ENCODE results near the gene MKNK2. TPM values are rescaled to one million over a fixed set of nuclear protein-coding genes. Genes with fewer than 3 reads are reported as not detected.

The MKNK2 gene
- total and polyA plus RNA-seq, 10 of the 15 experiments (the other 5 are each of a cell fraction or from before 2014, with no cell fraction given) = 9.6 to 365 (median 69.9) TPM

DNA sequence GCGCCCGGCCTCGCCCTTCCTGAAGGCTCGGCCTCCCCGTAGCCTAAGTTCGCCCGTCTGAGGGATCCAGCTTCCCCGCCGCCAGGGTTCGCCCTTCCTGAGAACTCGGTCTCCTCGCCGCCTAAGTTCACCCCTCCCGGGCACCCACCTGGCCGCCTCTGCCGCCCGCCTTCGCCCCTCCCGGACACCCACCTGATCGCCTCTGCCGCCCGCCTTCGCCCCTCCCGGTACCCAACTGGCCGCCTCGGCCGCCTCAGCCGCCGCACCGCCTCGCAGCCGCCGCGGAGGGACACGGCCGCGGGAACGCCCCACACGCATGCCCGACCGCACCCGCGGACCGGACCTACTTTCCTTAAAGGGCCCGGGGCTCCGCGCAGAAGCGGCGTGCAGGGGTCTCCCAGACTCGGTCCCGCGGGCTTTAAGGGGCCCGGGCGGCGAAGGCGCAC lies 45.0 kb upstream of the MKNK2 start, which contains the start of gene MOB3A (continued):
- TF ChIP-seq TBL1XR1 (IDR thresholded peaks at IDR 0.05; ENCODE audit: low read depth, low read length) (peak; percentile 56; the same call in 1 of the 2 replicates), YBX1 (IDR thresholded peaks at IDR 0.05) (no peak), BCL11A (IDR thresholded peaks at IDR 0.05; ENCODE audit: low read depth, low read length) (no peak), TCF7 (IDR thresholded peaks at IDR 0.05; ENCODE audit: borderline replicate concordance) (no peak), ZNF217 (IDR thresholded peaks at IDR 0.05) (peak; percentile 91), RB1 (IDR thresholded peaks at IDR 0.05; ENCODE audit: borderline replicate concordance) (peak; percentile 97), NR2C2 (IDR thresholded peaks at IDR 0.05; ENCODE audit: borderline replicate concordance, control insufficient read depth, insufficient read length, low read depth) (no peak), BACH1 (IDR thresholded peaks at IDR 0.05; ENCODE audit: borderline replicate concordance) (peak; percentile 82; the same call in 1 of the 2 replicates), CBX5 (IDR thresholded peaks at IDR 0.05; ENCODE audit: low read depth) (0 out of 2 replicates have a peak, but pooled peaks have one; percentile 48), SRF (IDR thresholded peaks at IDR 0.05; ENCODE audit: low read depth in 2 of 2, low read length in 2 of 2) (no peak), MEF2B (IDR thresholded peaks at IDR 0.05; ENCODE audit: partially characterized antibody, poor library complexity, severe bottlenecking) (peak; percentile 76), BHLHE40 (IDR thresholded peaks at IDR 0.05; ENCODE audit: borderline replicate concordance in 1 of 2, low read depth in 2 of 2, low read length in 1 of 2) (peak; percentile 94 to 98), ATF7 (IDR thresholded peaks at IDR 0.05; ENCODE audit: low read depth) (no peak; the same call in 1 of the 2 replicates), JUNB (IDR thresholded peaks at IDR 0.05) (no peak), ZSCAN29 (IDR thresholded peaks at IDR 0.05) (0 out of 2 replicates have a peak, but pooled peaks have one; percentile 51), NFYB (IDR thresholded peaks at IDR 0.05; ENCODE audit: insufficient read depth, low read depth, low read length) (no peak), SMC3 (IDR thresholded peaks at IDR 0.05; ENCODE audit: borderline replicate concordance, low read length) (0 out of 2 replicates have a peak, but pooled peaks have one; percentile 3), MXI1 (IDR thresholded peaks at IDR 0.05; ENCODE audit: low read depth, low read length) (peak; percentile 83; the same call in 1 of the 2 replicates), CBX3 (IDR thresholded peaks at IDR 0.05; ENCODE audit: borderline replicate concordance, low read depth) (no peak), FOXK2 (IDR thresholded peaks at IDR 0.05) (no peak), CREB1 (IDR thresholded peaks at IDR 0.05; ENCODE audit: low read depth) (peak; percentile 69; the same call in 1 of the 2 replicates)
- TF ChIP-seq, protein P1, sequence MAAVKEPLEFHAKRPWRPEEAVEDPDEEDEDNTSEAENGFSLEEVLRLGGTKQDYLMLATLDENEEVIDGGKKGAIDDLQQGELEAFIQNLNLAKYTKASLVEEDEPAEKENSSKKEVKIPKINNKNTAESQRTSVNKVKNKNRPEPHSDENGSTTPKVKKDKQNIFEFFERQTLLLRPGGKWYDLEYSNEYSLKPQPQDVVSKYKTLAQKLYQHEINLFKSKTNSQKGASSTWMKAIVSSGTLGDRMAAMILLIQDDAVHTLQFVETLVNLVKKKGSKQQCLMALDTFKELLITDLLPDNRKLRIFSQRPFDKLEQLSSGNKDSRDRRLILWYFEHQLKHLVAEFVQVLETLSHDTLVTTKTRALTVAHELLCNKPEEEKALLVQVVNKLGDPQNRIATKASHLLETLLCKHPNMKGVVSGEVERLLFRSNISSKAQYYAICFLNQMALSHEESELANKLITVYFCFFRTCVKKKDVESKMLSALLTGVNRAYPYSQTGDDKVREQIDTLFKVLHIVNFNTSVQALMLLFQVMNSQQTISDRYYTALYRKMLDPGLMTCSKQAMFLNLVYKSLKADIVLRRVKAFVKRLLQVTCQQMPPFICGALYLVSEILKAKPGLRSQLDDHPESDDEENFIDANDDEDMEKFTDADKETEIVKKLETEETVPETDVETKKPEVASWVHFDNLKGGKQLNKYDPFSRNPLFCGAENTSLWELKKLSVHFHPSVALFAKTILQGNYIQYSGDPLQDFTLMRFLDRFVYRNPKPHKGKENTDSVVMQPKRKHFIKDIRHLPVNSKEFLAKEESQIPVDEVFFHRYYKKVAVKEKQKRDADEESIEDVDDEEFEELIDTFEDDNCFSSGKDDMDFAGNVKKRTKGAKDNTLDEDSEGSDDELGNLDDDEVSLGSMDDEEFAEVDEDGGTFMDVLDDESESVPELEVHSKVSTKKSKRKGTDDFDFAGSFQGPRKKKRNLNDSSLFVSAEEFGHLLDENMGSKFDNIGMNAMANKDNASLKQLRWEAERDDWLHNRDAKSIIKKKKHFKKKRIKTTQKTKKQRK (IDR thresholded peaks at IDR 0.05; ENCODE audit: low read depth, low read length) = no peak
- TF ChIP-seq, protein P2, sequence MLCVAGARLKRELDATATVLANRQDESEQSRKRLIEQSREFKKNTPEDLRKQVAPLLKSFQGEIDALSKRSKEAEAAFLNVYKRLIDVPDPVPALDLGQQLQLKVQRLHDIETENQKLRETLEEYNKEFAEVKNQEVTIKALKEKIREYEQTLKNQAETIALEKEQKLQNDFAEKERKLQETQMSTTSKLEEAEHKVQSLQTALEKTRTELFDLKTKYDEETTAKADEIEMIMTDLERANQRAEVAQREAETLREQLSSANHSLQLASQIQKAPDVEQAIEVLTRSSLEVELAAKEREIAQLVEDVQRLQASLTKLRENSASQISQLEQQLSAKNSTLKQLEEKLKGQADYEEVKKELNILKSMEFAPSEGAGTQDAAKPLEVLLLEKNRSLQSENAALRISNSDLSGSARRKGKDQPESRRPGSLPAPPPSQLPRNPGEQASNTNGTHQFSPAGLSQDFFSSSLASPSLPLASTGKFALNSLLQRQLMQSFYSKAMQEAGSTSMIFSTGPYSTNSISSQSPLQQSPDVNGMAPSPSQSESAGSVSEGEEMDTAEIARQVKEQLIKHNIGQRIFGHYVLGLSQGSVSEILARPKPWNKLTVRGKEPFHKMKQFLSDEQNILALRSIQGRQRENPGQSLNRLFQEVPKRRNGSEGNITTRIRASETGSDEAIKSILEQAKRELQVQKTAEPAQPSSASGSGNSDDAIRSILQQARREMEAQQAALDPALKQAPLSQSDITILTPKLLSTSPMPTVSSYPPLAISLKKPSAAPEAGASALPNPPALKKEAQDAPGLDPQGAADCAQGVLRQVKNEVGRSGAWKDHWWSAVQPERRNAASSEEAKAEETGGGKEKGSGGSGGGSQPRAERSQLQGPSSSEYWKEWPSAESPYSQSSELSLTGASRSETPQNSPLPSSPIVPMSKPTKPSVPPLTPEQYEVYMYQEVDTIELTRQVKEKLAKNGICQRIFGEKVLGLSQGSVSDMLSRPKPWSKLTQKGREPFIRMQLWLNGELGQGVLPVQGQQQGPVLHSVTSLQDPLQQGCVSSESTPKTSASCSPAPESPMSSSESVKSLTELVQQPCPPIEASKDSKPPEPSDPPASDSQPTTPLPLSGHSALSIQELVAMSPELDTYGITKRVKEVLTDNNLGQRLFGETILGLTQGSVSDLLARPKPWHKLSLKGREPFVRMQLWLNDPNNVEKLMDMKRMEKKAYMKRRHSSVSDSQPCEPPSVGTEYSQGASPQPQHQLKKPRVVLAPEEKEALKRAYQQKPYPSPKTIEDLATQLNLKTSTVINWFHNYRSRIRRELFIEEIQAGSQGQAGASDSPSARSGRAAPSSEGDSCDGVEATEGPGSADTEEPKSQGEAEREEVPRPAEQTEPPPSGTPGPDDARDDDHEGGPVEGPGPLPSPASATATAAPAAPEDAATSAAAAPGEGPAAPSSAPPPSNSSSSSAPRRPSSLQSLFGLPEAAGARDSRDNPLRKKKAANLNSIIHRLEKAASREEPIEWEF (IDR thresholded peaks at IDR 0.05; ENCODE audit: insufficient replicate concordance, low read depth, low read length) = no peak
- TF ChIP-seq, protein P3, sequence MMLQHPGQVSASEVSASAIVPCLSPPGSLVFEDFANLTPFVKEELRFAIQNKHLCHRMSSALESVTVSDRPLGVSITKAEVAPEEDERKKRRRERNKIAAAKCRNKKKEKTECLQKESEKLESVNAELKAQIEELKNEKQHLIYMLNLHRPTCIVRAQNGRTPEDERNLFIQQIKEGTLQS (IDR thresholded peaks at IDR 0.05; ENCODE audit: borderline replicate concordance, extremely low read depth, low read depth, low read length) = no peak
